Measurements from ENCODE around the gene APP. TPM values are rescaled to one million over a fixed set of nuclear protein-coding genes. Genes with fewer than 3 reads are reported as not detected.

APP gene
- total RNA-seq, 1 donor from 2014 or later, result 334 TPM

GRCh38 chr21:25862112-25862511 lies 308.5 kb downstream of the APP start:
- no peak for DNase-seq

GRCh38 chr21:25859235-25859929 lies 311.2 kb downstream of the APP start:
- no peak for DNase-seq

- DNase-seq, result no peak
Measured at GRCh38 chr21:25858325-25858724, 312.2 kb downstream of the APP start.

- DNase-seq, result no peak
Measured at GRCh38 chr21:25857308-25858074, 313.1 kb downstream of the APP start.

GRCh38 chr21:25855576-25855975 lies 315.0 kb downstream of the APP start:
- DNase-seq, result no peak

GRCh38 chr21:25850126-25850842 lies 320.3 kb downstream of the APP start:
- DNase-seq, result peak; percentile 16

GRCh38 chr21:25848309-25848708 lies 322.3 kb downstream of the APP start:
- no peak for DNase-seq

GRCh38 chr21:25845729-25846256 lies 324.8 kb downstream of the APP start:
- DNase-seq, result no peak

GRCh38 chr21:25842925-25843324 lies 327.6 kb downstream of the APP start:
- no peak for DNase-seq

- no peak for DNase-seq
Measured at GRCh38 chr21:25838809-25839208, 331.8 kb downstream of the APP start.

- peak; percentile 64 for DNase-seq
Measured at GRCh38 chr21:25837533-25838265, 332.9 kb downstream of the APP start.

- peak; percentile 16 for DNase-seq
Measured at GRCh38 chr21:25836396-25836795, 334.2 kb downstream of the APP start.

GRCh38 chr21:25834381-25834780 lies 336.2 kb downstream of the APP start:
- no peak for DNase-seq

- no peak for DNase-seq
Measured at GRCh38 chr21:25831300-25831960, 339.1 kb downstream of the APP start.

Small RNA genes lying within 50 kb of the gene (small RNA-seq; reads per million reads assigned to genes)
- gene RNU6-123P (ENCODE audit: low replicate concordance), result not detected
- gene RNU6-926P (ENCODE audit: low replicate concordance), result not detected
